WTC11 (cell line): ENCODE results near the gene STX5. TPM values are rescaled to one million over a fixed set of nuclear protein-coding genes. Genes with fewer than 3 reads are reported as not detected.

Experiments
- ATAC-seq: fragments of 200-7000 bp; cut with Tn5 transposase; 2 replicates; pipeline ENCODE4 v1.10.0; 2021; ENCODE audit warnings: mild to moderate bottlenecking, moderate library complexity
- CTCF ChIA-PET: fragments of 300-600 bp; sonication (Branson Sonifier 250); formaldehyde crosslinking; loops from one replicate; lab custom pipeline; 2021; ENCODE audit warnings: antibody characterized with exemption; lab: Charles Lee
- POLR2A ChIA-PET: fragments of 350-600 bp; sonication (Branson Sonifier 250); formaldehyde crosslinking; loops from one replicate; lab custom pipeline; 2021; ENCODE audit warnings: antibody characterized with exemption; lab: Charles Lee
- DNase-seq: peaks from one replicate; pipeline ENCODE4 v3.0.0; 2021; ENCODE audit warnings: low spot score
- H3K27ac Mint-ChIP-seq: 2 replicates; pipeline ENCODE4 v1.8.0; 2021; ENCODE audit warnings: mixed read lengths
- H3K27me3 Mint-ChIP-seq: 2 replicates; pipeline ENCODE4 v1.8.0; 2021; ENCODE audit warnings: low read depth, mild to moderate bottlenecking, moderate library complexity, mixed read lengths
- H3K36me3 Mint-ChIP-seq: 2 replicates; pipeline ENCODE4 v1.8.0; 2021; ENCODE audit warnings: mixed read lengths
- H3K4me1 Mint-ChIP-seq: 2 replicates; pipeline ENCODE4 v1.8.0; 2022; ENCODE audit warnings: mixed read lengths
- H3K4me3 Mint-ChIP-seq: 2 replicates; pipeline ENCODE4 v1.8.0; 2021; ENCODE audit warnings: mild to moderate bottlenecking, moderate library complexity, mixed read lengths
- H3K9me3 Mint-ChIP-seq: 2 replicates; pipeline ENCODE4 v1.8.0; 2021; ENCODE audit warnings: mixed read lengths
- AFF4 ChIP-seq: sonication (generic); formaldehyde crosslinking; IDR thresholded peaks from 2 replicates; pipeline ENCODE4 v1.8.1; 2023; ENCODE audit warnings: mild to moderate bottlenecking, missing genetic modification reagents, borderline replicate concordance
- ATF6 ChIP-seq: sonication (generic); formaldehyde crosslinking; IDR thresholded peaks from 2 replicates; pipeline ENCODE4 v1.8.1; 2023; ENCODE audit warnings: mild to moderate bottlenecking, missing genetic modification reagents
- CBFB ChIP-seq: sonication (generic); formaldehyde crosslinking; IDR thresholded peaks from 2 replicates; pipeline ENCODE4 v1.8.1; 2022; ENCODE audit warnings: mild to moderate bottlenecking, low read depth, missing genetic modification reagents
- CDX4 ChIP-seq: fragments of 250-450 bp; sonication (Bioruptor Pico); IDR thresholded peaks from 2 replicates; pipeline ENCODE4 v1.9.0; 2021; ENCODE audit warnings: moderate library complexity, mild to moderate bottlenecking, inconsistent platforms, borderline replicate concordance
- CREM ChIP-seq: sonication (generic); formaldehyde crosslinking; IDR thresholded peaks from 2 replicates; pipeline ENCODE4 v1.8.1; 2022; ENCODE audit warnings: mild to moderate bottlenecking, missing genetic modification reagents, moderate library complexity
- E2F1 ChIP-seq: sonication (generic); formaldehyde crosslinking; IDR thresholded peaks from 2 replicates; pipeline ENCODE4 v1.8.0; 2022; ENCODE audit warnings: mild to moderate bottlenecking, missing genetic modification reagents
- ELF4 ChIP-seq: sonication (generic); formaldehyde crosslinking; IDR thresholded peaks from 2 replicates; pipeline ENCODE4 v1.8.1; 2022; ENCODE audit warnings: low read depth, mild to moderate bottlenecking, moderate library complexity, missing genetic modification reagents
- FOXJ3 ChIP-seq: sonication (generic); formaldehyde crosslinking; IDR thresholded peaks from 2 replicates; pipeline ENCODE4 v1.9.0; 2021; ENCODE audit warnings: missing genetic modification reagents, mild to moderate bottlenecking, borderline replicate concordance
- FOXP4 ChIP-seq: sonication (generic); formaldehyde crosslinking; IDR thresholded peaks from 2 replicates; pipeline ENCODE4 v1.8.0; 2022; ENCODE audit warnings: mild to moderate bottlenecking, missing genetic modification reagents
- GABPB1 ChIP-seq: sonication (generic); formaldehyde crosslinking; IDR thresholded peaks from 2 replicates; pipeline ENCODE4 v1.8.1; 2023; ENCODE audit warnings: mild to moderate bottlenecking, missing genetic modification reagents
- GTF2I ChIP-seq: fragments of 250-450 bp; sonication (Bioruptor Pico); conservative IDR thresholded peaks from 2 replicates; pipeline ENCODE4 v1.4.0; 2021; ENCODE audit warnings: mild to moderate bottlenecking
- HMGA2 ChIP-seq: fragments of 250-450 bp; sonication (Bioruptor Pico); IDR thresholded peaks from 2 replicates; pipeline ENCODE4 v1.4.0; 2021; ENCODE audit warnings: mild to moderate bottlenecking, moderate library complexity
- MAX ChIP-seq: sonication (generic); formaldehyde crosslinking; IDR thresholded peaks from 2 replicates; pipeline ENCODE4 v1.8.0; 2022; ENCODE audit warnings: mild to moderate bottlenecking, missing genetic modification reagents
- MLX ChIP-seq: sonication (generic); formaldehyde crosslinking; IDR thresholded peaks from 2 replicates; pipeline ENCODE4 v1.8.1; 2023; ENCODE audit warnings: mild to moderate bottlenecking, missing genetic modification reagents, moderate library complexity
- NFATC4 ChIP-seq: fragments of 250-450 bp; sonication (Bioruptor Pico); IDR thresholded peaks from 2 replicates; pipeline ENCODE4 v1.9.0; 2021; ENCODE audit warnings: mild to moderate bottlenecking
- RORB ChIP-seq: fragments of 250-450 bp; sonication (Bioruptor Pico); IDR thresholded peaks from 2 replicates; pipeline ENCODE4 v1.9.0; 2021; ENCODE audit warnings: mild to moderate bottlenecking
- TCF7 ChIP-seq: sonication (generic); formaldehyde crosslinking; IDR thresholded peaks from 2 replicates; pipeline ENCODE4 v1.8.0; 2022; ENCODE audit warnings: mild to moderate bottlenecking, low read depth, missing genetic modification reagents, moderate library complexity
- TP53 ChIP-seq: sonication (generic); formaldehyde crosslinking; IDR thresholded peaks from 2 replicates; pipeline ENCODE4 v1.8.1; 2023; ENCODE audit warnings: mild to moderate bottlenecking, missing genetic modification reagents
- ZBTB21 ChIP-seq: sonication (generic); formaldehyde crosslinking; IDR thresholded peaks from 2 replicates; pipeline ENCODE4 v1.8.1; 2023; ENCODE audit warnings: mild to moderate bottlenecking, missing genetic modification reagents, borderline replicate concordance
- ZNF232 ChIP-seq: sonication (generic); formaldehyde crosslinking; IDR thresholded peaks from 2 replicates; pipeline ENCODE4 v1.8.0; 2022; ENCODE audit warnings: mild to moderate bottlenecking, missing genetic modification reagents
- ZNF396 ChIP-seq: fragments of 250-450 bp; sonication (Bioruptor Pico); IDR thresholded peaks from 2 replicates; pipeline ENCODE4 v1.8.0; 2021; ENCODE audit warnings: mild to moderate bottlenecking, moderate library complexity, borderline replicate concordance
- ZNF416 ChIP-seq: fragments of 250-450 bp; sonication (Bioruptor Pico); IDR thresholded peaks from 2 replicates; pipeline ENCODE4 v1.9.0; 2021; ENCODE audit warnings: mild to moderate bottlenecking, inconsistent platforms
- ZNF425 ChIP-seq: fragments of 250-450 bp; sonication (Bioruptor Pico); conservative IDR thresholded peaks from 2 replicates; pipeline ENCODE4 v1.9.0; 2021; ENCODE audit warnings: mild to moderate bottlenecking
- ZNF671 ChIP-seq: fragments of 250-450 bp; sonication (Bioruptor Pico); IDR thresholded peaks from 2 replicates; pipeline ENCODE4 v1.8.0; 2021; ENCODE audit warnings: mild to moderate bottlenecking
- total RNA-seq: library from RNA; stranded (reverse); gene quantifications from 3 replicates; pipeline ENCODE4 v1.2.3, GENCODE V29; 2021

The STX5 gene
- total RNA-seq, 1 experiment from 2014 or later: 30.2 TPM

GRCh38 chr11:62791501-62792201 is 40.2 kb downstream of the STX5 start, which contains the start of gene TMEM223:
Gene TMEM223, minus strand, starts transcription at chr11:62792006. Its CDS starts 12 bp downstream, at chr11:62791994.
- ATAC-seq (peak; percentile 60), DNase-seq (peak; percentile 87)
- POLR2A ChIA-PET: interaction anchor here (0.7 to 1.0 kb wide), 5 partner anchors 38 to 568 kb away, joined by 3 to 5 read pairs (median 3); partner anchors contain the start of genes STX5, TEX54, TUT1 and ZBTB3
- CTCF ChIA-PET: interaction anchor here (0.6 to 1.5 kb wide), 3 partner anchors 38 to 1260 kb away, joined by 3 to 6 read pairs (median 3); partner anchors contain the start of genes LBHD1 and ZBTB3
- Mint-ChIP-seq H3K27me3 (no peaks in the 10 kb centered on the region; the same call in 1 of the 2 replicates), H3K36me3 (peaks cover 53% of the 10 kb centered on the region), H3K9me3 (no peaks in the 10 kb centered on the region), H3K4me1 (peaks cover 30% of the 10 kb centered on the region), H3K27ac (peak within 1 kb of the TSS; percentile 96), H3K4me3 (peak within 1 kb of the TSS; percentile 91)
- TF ChIP-seq GABPB1 (CRISPR knock-in tag) (peak; percentile 47), RORB (CRISPR knock-in tag) (no peak), NFATC4 (CRISPR knock-in tag) (peak; percentile 69; the same call in 1 of the 2 replicates), ELF4 (no peak), ZBTB21 (CRISPR knock-in tag) (no peak), ZNF416 (CRISPR knock-in tag) (no peak), GTF2I (CRISPR knock-in tag) (no peak), ZNF232 (CRISPR knock-in tag) (no peak), CDX4 (CRISPR knock-in tag) (no peak), FOXP4 (CRISPR knock-in tag) (0 out of 2 replicates have a peak, but pooled peaks have one; percentile 35), ZNF425 (CRISPR knock-in tag) (no peak), MAX (CRISPR knock-in tag) (peak; percentile 86), E2F1 (CRISPR knock-in tag) (0 out of 2 replicates have a peak, but pooled peaks have one; percentile 17), HMGA2 (no peak), ZNF396 (CRISPR knock-in tag) (no peak), ZNF671 (CRISPR knock-in tag) (no peak), FOXJ3 (CRISPR knock-in tag) (no peak), CREM (CRISPR knock-in tag) (no peak), MLX (CRISPR knock-in tag) (0 out of 2 replicates have a peak, but pooled peaks have one; percentile 23), ATF6 (no peak), TCF7 (CRISPR knock-in tag) (peak; percentile 78; the same call in 1 of the 2 replicates), AFF4 (CRISPR knock-in tag) (no peak), CBFB (CRISPR knock-in tag) (no peak), TP53 (CRISPR knock-in tag) (peak; percentile 60; the same call in 1 of the 2 replicates)
